Neural progenitor cell (in vitro differentiated cells): Measurements from ENCODE around the gene STAC2. TPM values are rescaled to one million over a fixed set of nuclear protein-coding genes. Genes with fewer than 3 reads are reported as not detected.

ENCODE experiments used
- DNase-seq: peaks from one replicate; pipeline ENCODE4 v3.0.0-alpha.2; 2016; ENCODE audit warnings: low spot score
- H2AFZ ChIP-seq: fragments of 200-600 bp; sonication (generic); replicated peaks from 2 replicates; pipeline ENCODE4 v1.6.1; 2016; ENCODE audit warnings: antibody characterized with exemption
- H3F3A ChIP-seq: fragments of 200-600 bp; sonication (generic); 2 replicates; pipeline ENCODE4 v1.6.1; 2016; ENCODE audit warnings: antibody characterized with exemption, low read depth
- H3K27ac ChIP-seq: fragments of 200-600 bp; sonication (generic); 2 replicates; pipeline ENCODE4 v1.5.1; 2016; ENCODE audit warnings: mild to moderate bottlenecking
- H3K27me3 ChIP-seq: fragments of 200-600 bp; sonication (generic); 2 replicates; pipeline ENCODE4 v1.6.1; 2016; ENCODE audit warnings: mild to moderate bottlenecking, moderate library complexity
- H3K36me3 ChIP-seq: fragments of 200-600 bp; sonication (generic); 2 replicates; pipeline ENCODE4 v1.5.1; 2016
- H3K4me1 ChIP-seq: fragments of 200-600 bp; sonication (generic); 2 replicates; pipeline ENCODE4 v1.6.1; 2016; ENCODE audit warnings: mixed run types
- H3K4me2 ChIP-seq: fragments of 200-600 bp; sonication (generic); 2 replicates; pipeline ENCODE4 v1.6.1; 2016
- H3K4me3 ChIP-seq: fragments of 200-600 bp; sonication (generic); 2 replicates; pipeline ENCODE4 v1.5.1; 2016
- H3K79me2 ChIP-seq: fragments of 200-600 bp; sonication (generic); 2 replicates; pipeline ENCODE4 v1.6.1; 2016; ENCODE audit warnings: low read depth
- H3K9ac ChIP-seq: fragments of 200-600 bp; sonication (generic); 2 replicates; pipeline ENCODE4 v1.6.1; 2016
- H3K9me3 ChIP-seq: fragments of 200-600 bp; sonication (generic); 2 replicates; pipeline ENCODE4 v1.5.1; 2016; ENCODE audit warnings: low read depth
- H4K20me1 ChIP-seq: fragments of 200-600 bp; sonication (generic); 2 replicates; pipeline ENCODE4 v1.6.1; 2016; ENCODE audit warnings: low read depth
- H3K27ac Mint-ChIP-seq: 3 replicates; pipeline ENCODE4 v1.8.0; 2021; ENCODE audit warnings: mixed read lengths
- H3K27me3 Mint-ChIP-seq: 2 replicates; pipeline ENCODE4 v1.8.0; 2022; ENCODE audit warnings: low read depth, mild to moderate bottlenecking, inconsistent platforms, moderate library complexity, mixed read lengths; ENCODE audit not compliant: insufficient read depth
- H3K36me3 Mint-ChIP-seq: 3 replicates; pipeline ENCODE4 v1.8.0; 2021; ENCODE audit warnings: mixed read lengths
- H3K4me1 Mint-ChIP-seq: 3 replicates; pipeline ENCODE4 v1.8.0; 2021; ENCODE audit warnings: mixed read lengths
- H3K4me3 Mint-ChIP-seq: 3 replicates; pipeline ENCODE4 v1.8.0; 2021; ENCODE audit warnings: mild to moderate bottlenecking, moderate library complexity, mixed read lengths
- H3K9me3 Mint-ChIP-seq: 3 replicates; pipeline ENCODE4 v1.8.0; 2020; ENCODE audit warnings: mixed read lengths
- EZH2 ChIP-seq: fragments of 200-600 bp; sonication (generic); IDR thresholded peaks from 2 replicates; pipeline ENCODE4 v1.6.1; 2017; ENCODE audit warnings: antibody characterized with exemption, mild to moderate bottlenecking, moderate library complexity
- EZH2phosphoT487 ChIP-seq: fragments of 200-600 bp; sonication (generic); IDR thresholded peaks from 2 replicates; pipeline ENCODE4 v1.6.1; 2017; ENCODE audit warnings: antibody characterized with exemption
- total RNA-seq: library from RNA; depleted of rRNA; stranded (reverse); fragments of >200 nt; gene quantifications from 2 replicates; pipeline ENCODE4 v1.2.3, GENCODE V29; 2015; ENCODE audit warnings: low replicate concordance
- TF ChIP-seq, protein P1 (sequence below): fragments of 200-600 bp; sonication (generic); IDR thresholded peaks from 2 replicates; pipeline ENCODE4 v1.5.1; 2017; ENCODE audit warnings: antibody characterized with exemption, mild to moderate bottlenecking

STAC2 gene
- total RNA-seq, 1 donor from 2014 or later: 0.13 TPM

GRCh38 chr17:39212841-39213480 lies 12.8 kb downstream of the STAC2 start:
- Histone ChIP-seq H3K9me3 (no peaks in the 10 kb centered on the region), H3K27ac (no peak overlapping the region), H3K4me1 (peaks cover 24% of the 10 kb centered on the region), H2AFZ (no peak overlapping the region), H3K27me3 (peaks cover 41% of the 10 kb centered on the region), H3K9ac (no peak overlapping the region), H3F3A (peaks cover 10% of the 10 kb centered on the region), H4K20me1 (no peaks in the 10 kb centered on the region), H3K79me2 (no peaks in the 10 kb centered on the region), H3K4me2 (no peak overlapping the region), H3K36me3 (no peaks in the 10 kb centered on the region), H3K4me3 (no peak overlapping the region)
- TF ChIP-seq, protein P1, sequence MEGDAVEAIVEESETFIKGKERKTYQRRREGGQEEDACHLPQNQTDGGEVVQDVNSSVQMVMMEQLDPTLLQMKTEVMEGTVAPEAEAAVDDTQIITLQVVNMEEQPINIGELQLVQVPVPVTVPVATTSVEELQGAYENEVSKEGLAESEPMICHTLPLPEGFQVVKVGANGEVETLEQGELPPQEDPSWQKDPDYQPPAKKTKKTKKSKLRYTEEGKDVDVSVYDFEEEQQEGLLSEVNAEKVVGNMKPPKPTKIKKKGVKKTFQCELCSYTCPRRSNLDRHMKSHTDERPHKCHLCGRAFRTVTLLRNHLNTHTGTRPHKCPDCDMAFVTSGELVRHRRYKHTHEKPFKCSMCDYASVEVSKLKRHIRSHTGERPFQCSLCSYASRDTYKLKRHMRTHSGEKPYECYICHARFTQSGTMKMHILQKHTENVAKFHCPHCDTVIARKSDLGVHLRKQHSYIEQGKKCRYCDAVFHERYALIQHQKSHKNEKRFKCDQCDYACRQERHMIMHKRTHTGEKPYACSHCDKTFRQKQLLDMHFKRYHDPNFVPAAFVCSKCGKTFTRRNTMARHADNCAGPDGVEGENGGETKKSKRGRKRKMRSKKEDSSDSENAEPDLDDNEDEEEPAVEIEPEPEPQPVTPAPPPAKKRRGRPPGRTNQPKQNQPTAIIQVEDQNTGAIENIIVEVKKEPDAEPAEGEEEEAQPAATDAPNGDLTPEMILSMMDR: no peak
- TF ChIP-seq EZH2phosphoT487 (no peak), EZH2 (no peak)
- Mint-ChIP-seq H3K4me1 (peaks cover 26% of the 10 kb centered on the region), H3K27me3 (peaks cover 22% of the 10 kb centered on the region), H3K36me3 (no peaks in the 10 kb centered on the region), H3K4me3 (no peak overlapping the region), H3K27ac (no peak overlapping the region), H3K9me3 (no peaks in the 10 kb centered on the region)
- no peak for DNase-seq

DNA sequence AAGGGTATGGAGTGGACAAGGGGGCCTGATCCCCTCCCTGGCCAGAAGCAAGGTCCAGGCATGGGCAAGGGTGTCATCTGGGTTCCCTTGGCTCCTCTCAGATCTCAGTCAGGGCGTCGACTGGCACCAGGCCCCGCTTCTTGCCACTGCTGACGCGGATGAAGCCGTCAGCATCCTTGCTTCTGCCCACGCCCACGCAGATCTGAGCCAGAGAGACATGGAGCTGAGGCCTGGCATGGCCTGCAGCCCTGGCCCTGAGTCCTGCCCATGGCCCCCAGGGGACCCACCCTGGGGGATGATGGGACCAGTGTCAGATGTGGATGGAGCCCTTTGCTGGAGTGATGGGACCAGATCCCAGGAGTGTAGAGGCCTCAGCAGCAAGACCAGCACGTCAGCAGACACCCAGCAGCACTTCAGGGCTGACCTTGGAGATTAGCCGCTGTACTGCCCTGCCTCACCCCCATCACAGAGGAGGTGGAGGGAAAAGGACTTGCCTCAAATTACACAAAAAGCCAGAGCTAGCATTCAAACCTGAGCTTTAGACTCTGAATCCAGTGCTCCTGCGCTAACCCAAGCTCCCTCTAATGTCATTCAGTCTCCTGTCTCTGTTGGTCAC lies 13.4 kb downstream of the STAC2 start:
- Histone ChIP-seq H3K4me1 (peaks cover 25% of the 10 kb centered on the region), H3F3A (peaks cover 14% of the 10 kb centered on the region), H3K9ac (no peak overlapping the region), H2AFZ (no peak overlapping the region), H3K27me3 (peaks cover 34% of the 10 kb centered on the region), H3K79me2 (no peaks in the 10 kb centered on the region), H3K4me3 (no peak overlapping the region), H3K4me2 (no peak overlapping the region), H4K20me1 (no peaks in the 10 kb centered on the region), H3K9me3 (no peaks in the 10 kb centered on the region), H3K36me3 (no peaks in the 10 kb centered on the region), H3K27ac (no peak overlapping the region)
- Mint-ChIP-seq H3K36me3 (no peaks in the 10 kb centered on the region), H3K4me3 (no peak overlapping the region), H3K27ac (no peak overlapping the region), H3K27me3 (peaks cover 23% of the 10 kb centered on the region), H3K9me3 (no peaks in the 10 kb centered on the region), H3K4me1 (peaks cover 27% of the 10 kb centered on the region)
- TF ChIP-seq EZH2 (no peak), EZH2phosphoT487 (no peak)
- no peak for DNase-seq

- H3K36me3 Mint-ChIP-seq: peaks cover under 1% of the 10 kb centered on the region
- peaks cover 31% of the 10 kb centered on the region for H3K4me1 Mint-ChIP-seq
- DNase-seq: no peak
- no peak overlapping the region for H3K27ac ChIP-seq
- H3K27ac Mint-ChIP-seq: peak overlapping the region; percentile 5
- peaks cover 1% of the 10 kb centered on the region for H4K20me1 ChIP-seq
- H3K9me3 ChIP-seq: no peaks in the 10 kb centered on the region
- peaks cover 26% of the 10 kb centered on the region for H3K27me3 ChIP-seq
- peaks cover 18% of the 10 kb centered on the region for H3K27me3 Mint-ChIP-seq
- no peak overlapping the region for H3K9ac ChIP-seq
- no peaks in the 10 kb centered on the region for H3K9me3 Mint-ChIP-seq
- no peaks in the 10 kb centered on the region for H3K79me2 ChIP-seq
- peaks cover 28% of the 10 kb centered on the region for H3K4me1 ChIP-seq
- no peak for TF ChIP-seq EZH2
- TF ChIP-seq EZH2phosphoT487: no peak
- TF ChIP-seq, protein P1: no peak
- H3F3A ChIP-seq: peaks cover 29% of the 10 kb centered on the region
- H3K4me3 ChIP-seq: peak overlapping the region; percentile 43
- H3K4me3 Mint-ChIP-seq: peak overlapping the region; percentile 65
- H3K36me3 ChIP-seq: no peaks in the 10 kb centered on the region
- peak overlapping the region; percentile 69 for H2AFZ ChIP-seq
- H3K4me2 ChIP-seq: peak overlapping the region; percentile 93
Observed at GRCh38 chr17:39210093-39210434, 15.7 kb downstream of the STAC2 start.
